Activated CD4-positive, alpha-beta T cell treated with anti-CD3 and anti-CD28 coated beads for 4 hours (primary cell): ENCODE measurements around the gene SLC35E1.

Source experiments
- DNase-seq, 2 donors: peaks; one replicate each; pipeline ENCODE4 v3.0.0-alpha.2; 2020

SLC35E1 gene

GRCh38 chr19:16572332-16573211 lies at the start of gene SLC35E1:
TSS of gene SLC35E1 (minus strand) at chr19:16572415. CDS start at chr19:16572364, 51 bp downstream.
- peak; percentile 85 to 88 for DNase-seq

DNA sequence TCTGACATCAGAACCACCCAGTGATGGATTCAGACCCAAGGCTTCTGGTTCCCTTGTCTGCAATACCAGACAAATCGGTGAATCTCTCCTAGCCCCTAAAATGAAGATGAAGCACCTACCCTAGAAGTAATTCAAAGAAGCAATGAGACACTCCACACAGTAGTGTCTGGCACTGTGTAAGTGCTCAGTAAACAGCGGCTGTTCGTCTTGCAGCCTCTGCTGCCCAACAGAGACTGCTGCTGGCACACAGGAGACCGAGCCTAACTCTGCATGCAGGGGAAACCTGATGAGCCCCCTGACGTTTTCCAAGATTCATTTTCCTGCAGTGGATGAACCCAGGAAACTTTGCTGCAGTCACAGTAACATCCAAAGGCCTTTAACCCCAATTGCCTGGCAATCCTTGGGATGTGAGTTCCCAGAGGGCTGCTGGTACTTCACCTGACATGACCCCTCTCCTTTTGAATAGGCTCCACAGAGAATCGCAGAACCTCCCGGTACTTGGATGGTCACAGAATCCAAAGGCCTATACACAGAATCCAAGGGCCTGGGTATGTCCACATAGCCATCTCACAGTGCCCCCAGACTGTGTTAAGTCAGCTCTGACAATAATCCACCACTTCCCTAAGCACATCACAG lies 49.1 kb upstream of the SLC35E1 start:
- DNase-seq: no peak

GRCh38 chr19:16620584-16620983 lies 48.4 kb upstream of the SLC35E1 start:
- DNase-seq: no peak

- no peak for DNase-seq
Measured at GRCh38 chr19:16620018-16620417, 47.8 kb upstream of the SLC35E1 start.

DNA sequence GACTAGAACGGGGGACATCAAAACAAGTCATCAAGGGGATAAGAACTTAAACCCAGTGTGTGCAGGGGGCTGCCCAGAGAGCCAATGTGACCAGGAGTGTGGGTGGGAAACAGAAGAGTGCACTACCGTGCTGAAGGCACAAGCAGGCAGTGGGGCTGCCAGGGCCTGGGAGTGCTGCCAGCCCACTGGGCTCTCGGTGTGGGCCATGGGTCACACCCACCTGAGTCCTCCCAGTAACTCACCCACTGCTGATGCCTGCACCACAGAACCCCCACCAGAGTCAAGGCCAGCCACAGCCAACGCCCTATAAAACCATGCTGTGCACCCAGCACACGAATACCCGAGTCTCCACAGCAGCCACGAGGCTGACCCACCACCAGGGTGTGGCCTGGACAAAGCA lies 47.2 kb upstream of the SLC35E1 start:
- no peak for DNase-seq

DNA sequence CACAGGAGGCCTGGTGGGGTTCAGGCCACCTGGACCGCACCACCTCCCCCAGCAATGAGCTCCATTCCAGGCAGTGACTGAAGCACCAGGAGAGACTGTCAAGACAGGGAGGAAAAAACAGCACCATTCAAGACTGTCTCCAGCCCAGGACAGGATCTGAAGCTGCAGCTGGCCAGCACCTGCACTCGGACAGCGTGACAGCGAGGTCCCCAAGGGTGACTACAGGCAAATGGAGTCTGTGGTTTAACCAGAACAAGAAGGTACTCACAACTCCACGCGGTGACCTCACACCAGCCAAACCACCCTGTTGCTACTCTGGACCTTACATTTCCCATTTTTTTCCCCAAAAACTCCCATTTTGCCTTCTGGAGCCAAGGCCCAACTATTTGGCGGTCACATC lies 46.0 kb upstream of the SLC35E1 start:
- DNase-seq: no peak

DNA sequence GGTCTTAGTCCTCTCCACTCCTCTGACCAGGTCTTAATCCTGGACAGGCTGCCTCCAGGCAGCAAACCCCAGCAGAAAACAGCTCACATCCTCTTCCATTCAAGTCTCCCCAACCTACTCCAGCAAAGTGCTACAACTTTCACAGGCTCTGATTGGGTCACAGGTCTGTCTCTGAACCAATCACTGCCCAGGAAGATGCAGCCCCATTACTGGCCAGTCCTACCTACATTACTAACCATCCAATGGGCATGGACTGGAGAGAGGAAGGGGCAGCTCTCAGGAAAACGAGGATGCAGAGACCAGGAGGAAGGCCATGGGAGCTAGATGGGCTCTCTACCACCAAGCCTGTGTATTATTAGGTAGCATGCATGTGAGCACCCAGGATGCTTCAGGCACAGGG lies 43.6 kb upstream of the SLC35E1 start:
- no peak for DNase-seq

DNA sequence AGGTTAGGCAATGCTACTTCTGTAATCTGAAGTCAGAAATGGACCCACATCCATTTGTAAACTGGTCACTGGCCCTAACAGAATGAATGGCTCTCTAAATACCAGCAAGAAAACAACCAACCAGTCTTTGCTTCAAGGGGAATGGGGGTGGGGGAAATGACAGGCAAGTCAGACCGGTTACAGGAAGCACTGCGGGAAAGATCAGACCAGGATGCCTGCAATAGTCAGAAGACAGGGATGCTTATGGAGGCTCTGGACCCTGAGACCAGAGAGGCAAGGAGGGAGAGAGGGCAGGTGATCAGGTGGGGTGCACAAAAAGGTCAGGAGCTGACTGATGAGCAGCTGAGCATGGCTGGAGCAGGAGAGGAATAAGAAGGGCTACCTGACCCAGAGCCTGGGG lies 42.7 kb upstream of the SLC35E1 start:
- DNase-seq: no peak

- no peak for DNase-seq
Measured at GRCh38 chr19:16613841-16614240, 41.6 kb upstream of the SLC35E1 start.

GRCh38 chr19:16612636-16613035 lies 40.4 kb upstream of the SLC35E1 start:
- DNase-seq: no peak

DNA sequence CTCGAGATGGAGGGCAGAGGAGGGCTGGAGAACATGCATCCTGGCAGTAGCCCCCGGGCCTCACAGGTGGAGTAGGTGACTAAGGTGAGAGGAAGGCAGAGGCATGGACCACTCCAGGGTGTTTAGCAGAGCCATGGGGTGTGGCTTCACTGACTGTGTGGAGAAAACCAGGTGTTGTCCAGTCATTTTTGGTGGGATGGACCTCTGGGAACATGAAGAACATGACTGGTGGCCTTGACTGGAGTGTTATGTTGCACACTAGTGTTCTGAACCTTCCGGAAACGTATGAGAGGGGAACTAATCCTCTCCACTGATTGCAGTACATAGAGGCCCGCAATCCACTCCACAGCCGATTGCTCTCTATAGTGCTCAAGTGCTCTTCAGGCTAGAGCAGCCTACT lies 38.9 kb upstream of the SLC35E1 start:
- DNase-seq: no peak

DNA sequence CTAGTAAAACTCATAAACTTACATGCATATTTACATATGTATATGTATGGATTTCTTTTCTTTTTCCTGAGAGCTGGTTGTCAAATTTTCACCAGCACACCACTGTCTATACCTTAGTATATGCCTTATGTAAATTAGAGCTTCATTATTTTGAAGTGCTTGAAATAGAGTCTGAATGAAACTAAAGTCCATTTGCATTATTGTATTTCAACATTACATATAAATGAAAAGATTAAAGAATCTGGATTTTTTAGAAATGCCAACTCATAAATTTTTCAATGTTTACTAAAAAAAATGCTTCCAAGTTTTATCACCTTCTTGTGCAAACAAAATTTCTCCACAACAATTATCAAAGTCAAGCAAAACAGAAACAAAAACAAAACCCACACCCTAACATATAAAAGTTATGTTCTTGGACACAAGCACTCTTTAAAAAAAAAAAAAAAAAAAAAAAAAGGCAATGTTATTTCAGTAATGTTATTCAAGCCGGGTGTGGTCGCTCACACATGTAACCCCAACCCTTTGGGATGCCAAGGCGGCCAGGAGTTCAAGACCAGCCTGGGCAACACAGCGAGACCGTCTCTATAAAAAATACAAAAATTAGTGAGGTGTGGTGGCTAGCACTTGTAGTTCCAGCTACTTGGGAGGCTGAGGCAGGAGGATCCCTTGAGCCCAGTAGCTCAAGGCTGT lies 37.4 kb upstream of the SLC35E1 start:
- no peak for DNase-seq

GRCh38 chr19:16608290-16608739 lies 36.1 kb upstream of the SLC35E1 start:
- no peak for DNase-seq

DNA sequence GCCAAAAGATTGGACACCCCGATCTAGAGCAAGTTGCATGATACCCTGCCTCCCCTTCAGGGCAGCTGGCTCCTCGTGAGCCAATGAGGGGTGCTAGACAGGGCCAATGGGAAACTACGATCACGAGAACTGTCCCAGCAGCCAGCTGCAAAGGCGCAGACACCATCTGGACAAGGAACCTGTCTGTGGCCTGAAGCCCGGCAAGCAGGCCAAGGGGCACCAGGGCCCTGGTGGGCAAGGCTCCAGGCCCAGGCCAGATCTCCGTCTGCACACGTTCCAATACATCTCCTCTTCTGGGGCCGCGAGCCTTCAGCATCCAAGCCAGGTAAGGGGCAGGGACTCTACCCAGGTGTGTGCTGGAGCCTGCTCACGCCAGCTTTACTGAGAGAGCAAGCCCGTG lies 35.6 kb upstream of the SLC35E1 start:
- no peak for DNase-seq

- no peak for DNase-seq
Measured at GRCh38 chr19:16605553-16605994, 33.4 kb upstream of the SLC35E1 start.

GRCh38 chr19:16605115-16605514 lies 32.9 kb upstream of the SLC35E1 start:
- DNase-seq: no peak

DNA sequence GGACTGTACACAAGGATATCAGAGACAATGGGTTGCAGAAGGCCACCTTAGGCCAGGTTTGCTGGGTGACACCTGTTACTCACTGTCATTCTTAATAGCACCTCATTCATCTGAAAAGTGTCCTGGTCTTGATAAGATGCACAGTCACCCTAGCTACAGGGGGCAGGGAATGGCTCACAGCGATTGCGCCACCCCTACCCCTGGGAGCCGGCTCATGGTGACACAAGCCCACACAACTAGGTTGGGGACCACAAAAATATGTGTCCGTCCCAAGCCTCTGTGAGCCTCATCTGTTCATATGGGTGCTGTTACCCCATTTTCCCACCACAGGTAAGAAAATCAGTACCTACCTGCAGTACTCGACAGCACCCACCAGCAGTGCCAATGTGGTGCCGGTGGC lies 32.4 kb upstream of the SLC35E1 start:
- DNase-seq: no peak

DNA sequence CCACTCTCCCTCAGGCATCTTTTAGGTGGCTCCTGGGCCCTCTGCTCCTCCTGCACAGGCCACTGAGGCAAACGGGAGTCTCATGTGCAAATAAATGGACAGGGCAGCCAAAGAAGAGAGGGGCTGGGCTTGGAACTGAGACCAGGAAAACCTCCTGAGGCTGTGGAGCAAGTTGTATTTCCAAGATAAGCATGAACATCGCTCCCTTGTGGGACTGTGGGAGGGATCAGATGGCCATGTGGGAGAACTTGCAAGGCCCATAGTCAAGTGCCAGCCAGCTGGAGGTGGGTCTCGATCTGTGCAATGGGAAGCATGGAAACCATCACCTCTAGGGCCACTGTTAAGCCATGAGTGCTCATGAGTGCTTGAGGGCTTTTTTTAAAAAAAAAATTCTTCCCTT lies 30.9 kb upstream of the SLC35E1 start:
- DNase-seq: no peak

DNA sequence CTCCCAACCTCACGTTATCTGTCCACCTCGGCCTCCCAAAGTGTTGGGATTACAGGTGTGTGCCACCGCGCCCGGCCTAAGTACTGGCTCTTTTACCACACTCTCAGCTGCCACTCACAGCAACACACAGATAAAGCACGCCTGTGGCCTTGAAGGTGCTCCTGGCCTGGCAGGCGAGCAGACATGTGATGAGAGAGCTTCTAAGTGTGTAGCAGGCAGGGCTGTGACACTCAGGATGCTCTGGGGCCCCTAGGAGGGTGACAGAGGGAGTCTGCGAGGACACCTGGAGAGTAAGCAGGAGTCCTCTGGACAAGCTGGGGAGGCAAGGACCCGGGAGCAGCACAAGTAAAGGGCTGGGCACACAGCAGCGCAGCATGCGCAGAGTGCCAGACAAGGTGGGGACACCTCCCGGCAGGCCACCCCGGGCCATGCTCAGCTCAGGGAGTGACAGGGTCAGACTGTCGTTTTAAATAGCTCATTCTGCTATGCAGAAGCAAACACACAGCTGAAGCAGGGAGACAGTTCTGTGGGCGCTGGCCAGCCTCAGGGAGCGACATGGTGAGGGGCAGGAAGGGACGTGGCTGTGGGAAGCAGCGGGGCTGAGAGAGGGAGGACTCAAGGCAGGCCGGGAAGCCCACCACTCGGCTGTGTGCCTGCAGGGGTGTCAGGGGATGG lies 29.3 kb upstream of the SLC35E1 start:
- no peak for DNase-seq

- DNase-seq: no peak
Measured at GRCh38 chr19:16600824-16601223, 28.6 kb upstream of the SLC35E1 start.

DNA sequence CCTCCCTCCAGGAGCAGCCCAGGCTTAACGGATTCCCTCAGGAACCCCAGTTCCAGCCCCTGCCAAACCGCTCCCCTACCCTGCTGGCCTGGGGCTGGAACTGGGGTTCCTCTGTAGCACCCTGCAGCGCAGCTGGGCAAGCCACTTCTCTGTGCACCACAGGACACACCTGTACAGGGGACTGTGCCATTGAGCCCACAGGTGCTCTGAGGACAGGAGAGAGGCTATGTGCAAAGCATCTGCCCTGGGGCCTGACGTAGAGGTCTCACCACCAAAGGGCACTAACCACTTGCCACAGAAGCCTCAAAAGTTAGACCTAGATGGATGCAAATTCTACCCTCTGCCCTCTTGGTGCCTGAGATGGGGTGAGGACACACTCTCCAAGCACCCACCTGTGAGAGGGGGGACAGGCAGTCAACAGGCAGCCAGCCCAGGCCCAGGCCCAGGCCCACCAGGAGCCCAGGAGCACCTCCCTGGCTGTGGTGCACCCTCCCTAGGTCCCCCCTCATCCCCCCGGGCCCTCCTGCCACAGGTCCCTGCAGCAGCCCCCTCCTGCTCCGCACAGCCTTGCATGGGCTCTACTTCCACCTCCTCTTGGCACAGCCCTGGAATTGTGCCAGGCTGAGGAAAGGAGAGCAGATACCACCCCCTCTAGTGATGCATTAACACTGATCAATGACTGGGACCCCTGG lies 27.6 kb upstream of the SLC35E1 start:
- no peak for DNase-seq

DNA sequence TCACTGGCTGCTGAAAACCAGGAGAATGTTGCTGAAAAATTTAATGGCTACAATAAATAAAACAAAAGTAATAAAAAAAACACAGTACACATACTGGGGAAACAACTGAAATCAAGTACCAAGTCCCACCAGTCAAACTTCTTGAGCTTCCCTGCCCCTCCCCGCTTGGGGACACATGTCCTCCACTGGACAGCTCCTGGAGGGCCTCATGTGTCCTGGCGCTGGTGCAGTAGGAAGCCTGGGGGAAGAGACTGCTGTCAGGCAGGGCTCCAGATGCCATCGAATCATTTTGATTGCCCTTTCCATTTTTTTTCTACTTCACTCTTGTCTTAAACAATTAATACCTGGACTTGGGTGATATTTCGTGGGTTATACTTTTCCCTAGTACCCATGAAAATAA lies 26.6 kb upstream of the SLC35E1 start:
- no peak for DNase-seq

DNA sequence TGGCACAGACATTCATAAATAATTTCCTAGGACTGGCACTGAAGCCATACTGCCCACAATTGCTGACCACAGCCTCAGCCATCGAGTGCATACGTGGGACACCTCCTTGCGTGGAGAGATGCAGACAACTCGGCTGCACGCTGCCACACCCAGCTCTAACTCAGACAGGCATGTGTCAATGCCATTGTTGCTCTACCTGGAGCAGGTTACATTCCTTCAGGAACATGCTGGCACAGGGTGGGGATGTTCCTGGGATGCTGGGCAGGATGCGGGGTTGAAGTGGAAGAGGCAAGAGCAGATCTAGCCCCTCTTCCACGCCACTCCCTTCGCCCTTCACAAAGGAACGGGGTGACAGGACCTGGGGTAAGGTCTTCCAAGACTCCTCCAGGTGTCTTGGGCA lies 24.2 kb upstream of the SLC35E1 start:
- no peak for DNase-seq
